GM21360 (cell line): Measurements from ENCODE around the gene SV2B.

Experiments used
- ATAC-seq: cut with Tn5 transposase; IDR thresholded peaks from one replicate; pipeline ENCODE4 v1.9.1; 2021; ENCODE audit warnings: mild to moderate bottlenecking, moderate library complexity; ENCODE audit not compliant: unreplicated experiment

The SV2B gene

GRCh38 chr15:91263632-91264531 is 163.8 kb downstream of the SV2B start:
- no peak for ATAC-seq

GRCh38 chr15:91264651-91265351 is 164.7 kb downstream of the SV2B start:
- no peak for ATAC-seq

GRCh38 chr15:91265416-91265940 is 165.4 kb downstream of the SV2B start:
- no peak for ATAC-seq

- no peak for ATAC-seq
Observed at GRCh38 chr15:91268510-91268909, 168.5 kb downstream of the SV2B start.

- no peak for ATAC-seq
Observed at GRCh38 chr15:91270747-91271146, 170.7 kb downstream of the SV2B start.

- peak; percentile 64 for ATAC-seq
Observed at GRCh38 chr15:91271565-91272153, 171.6 kb downstream of the SV2B start.

- ATAC-seq, result no peak
Observed at GRCh38 chr15:91275844-91276243, 175.8 kb downstream of the SV2B start.

- no peak for ATAC-seq
Observed at GRCh38 chr15:91278951-91279350, 178.9 kb downstream of the SV2B start.

GRCh38 chr15:91279486-91279885 is 179.4 kb downstream of the SV2B start:
- no peak for ATAC-seq

- no peak for ATAC-seq
Observed at GRCh38 chr15:91281947-91282346, 181.9 kb downstream of the SV2B start.

- no peak for ATAC-seq
Observed at GRCh38 chr15:91282486-91282885, 182.4 kb downstream of the SV2B start.

GRCh38 chr15:91283155-91283554 is 183.1 kb downstream of the SV2B start:
- no peak for ATAC-seq

- no peak for ATAC-seq
Observed at GRCh38 chr15:91284758-91285466, 184.9 kb downstream of the SV2B start.

GRCh38 chr15:91289324-91289723 is 189.3 kb downstream of the SV2B start:
- ATAC-seq, result no peak

GRCh38 chr15:91290553-91290952 is 190.5 kb downstream of the SV2B start:
- no peak for ATAC-seq

GRCh38 chr15:91291673-91292072 is 191.6 kb downstream of the SV2B start:
- ATAC-seq, result no peak

GRCh38 chr15:91294344-91294743 is 194.3 kb downstream of the SV2B start:
- no peak for ATAC-seq

- ATAC-seq, result no peak
Observed at GRCh38 chr15:91294795-91295194, 194.7 kb downstream of the SV2B start.

- ATAC-seq, result no peak
Observed at GRCh38 chr15:91298101-91298500, 198.0 kb downstream of the SV2B start.

- no peak for ATAC-seq
Observed at GRCh38 chr15:91302588-91303439, 202.8 kb downstream of the SV2B start.
